Sciatic nerve (tissue), 2 donors: ENCODE data around the gene FMC1. TPM values are rescaled to one million over a fixed set of nuclear protein-coding genes. Genes with fewer than 3 reads are reported as not detected.
"Not testable (repeated sequence)": the region's sequence is repeated elsewhere in the genome, so short reads cannot be mapped to it uniquely, and the experiment has no call there.

Experiments
- ATAC-seq: fragments of 200-7000 bp; cut with Tn5 transposase; one replicate; pipeline ENCODE4 v1.9.1; 2020; ENCODE audit warnings: mild to moderate bottlenecking, moderate library complexity
- DNase-seq: peaks from one replicate; pipeline ENCODE4 v3.0.0-alpha.2; 2020; ENCODE audit warnings: low spot score
- intact Hi-C: fragments of 100-400 bp; cut with DNase I; formaldehyde crosslinking; loops from one replicate; pipeline ENCODE4 v1.14.2; 2022
- total RNA-seq: library from RNA; stranded (reverse); fragmentation: NEBNext Ultra II Directional; extraction: Animal tissue kit (Norgen Biotek cat#: 25700); gene quantifications from one replicate; pipeline ENCODE4 v1.2.1, GENCODE V29; 2021
- donor health status: DM: no; HTN: no; CAD: no.
- donor health status: DM: no; HTN: no; CAD: no.

Gene FMC1
- total RNA-seq, 1 donor from 2014 or later = 15.2 TPM

DNA sequence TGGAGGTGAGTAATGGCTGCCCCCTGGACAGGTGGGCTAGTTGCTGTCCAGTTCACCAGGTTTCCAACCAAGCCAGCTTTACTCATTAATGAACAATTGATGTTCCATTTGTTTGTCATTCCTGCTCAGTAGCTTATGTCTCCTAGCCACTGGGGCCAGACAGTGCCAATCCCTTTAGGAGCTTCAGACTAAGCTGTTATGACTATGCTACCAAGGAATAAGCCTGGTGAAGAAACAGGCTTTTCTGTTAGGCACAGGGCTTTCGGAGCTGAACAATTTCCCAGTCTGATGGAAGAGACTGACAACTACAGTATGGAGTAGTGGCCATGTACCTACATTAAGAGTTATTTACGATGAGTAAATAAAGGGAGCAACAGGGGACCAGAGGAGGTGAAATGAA lies 2.1 kb upstream of the FMC1 start:
- DNase-seq (no peak), ATAC-seq (no peak)
- intact Hi-C loops = loop anchor here (5.0 kb wide), 1 partner anchor 737 kb away; no protein-coding TSS in a partner anchor

- DNase-seq = no peak
- intact Hi-C loops = loop anchor here (5.0 kb wide), 1 partner anchor 737 kb away; no protein-coding TSS in a partner anchor
- ATAC-seq = no peak
Observed at GRCh38 chr7:139339698-139340036, 1.5 kb upstream of the FMC1 start.

GRCh38 chr7:139340037-139340807 lies 915 bp upstream of the FMC1 start:
- intact Hi-C loops = no loop called here
- DNase-seq (peak; percentile 99), ATAC-seq (peak; percentile 92)

GRCh38 chr7:139340808-139341057 lies 404 bp upstream of the FMC1 start:
- ATAC-seq = peak; percentile 29
- DNase-seq = no peak
- intact Hi-C loops = no loop called here

DNA sequence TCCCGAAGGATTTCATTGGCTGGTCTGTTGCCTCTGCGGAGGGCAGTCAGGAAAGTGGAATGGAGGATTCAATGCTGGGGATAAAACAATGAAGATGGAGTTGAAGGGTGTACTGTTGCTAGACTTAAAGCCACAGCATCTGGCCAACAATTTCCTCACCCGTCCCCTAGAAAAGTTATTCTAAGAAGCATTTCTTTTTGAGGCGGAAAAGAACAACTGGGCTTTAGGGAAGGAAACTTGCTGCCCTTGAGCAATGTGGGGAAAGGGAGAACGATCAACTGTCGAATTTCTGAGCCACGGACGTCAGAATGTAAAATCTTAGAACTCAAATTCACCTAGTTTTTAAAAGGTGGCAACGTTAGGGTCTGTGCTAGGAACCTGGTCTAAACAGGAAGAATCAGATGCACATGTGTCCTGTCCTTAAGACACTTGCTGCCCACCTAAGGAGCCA lies 664 bp downstream of the FMC1 start:
- ATAC-seq = no peak
- DNase-seq = no peak
- intact Hi-C loops = no loop called here

DNA sequence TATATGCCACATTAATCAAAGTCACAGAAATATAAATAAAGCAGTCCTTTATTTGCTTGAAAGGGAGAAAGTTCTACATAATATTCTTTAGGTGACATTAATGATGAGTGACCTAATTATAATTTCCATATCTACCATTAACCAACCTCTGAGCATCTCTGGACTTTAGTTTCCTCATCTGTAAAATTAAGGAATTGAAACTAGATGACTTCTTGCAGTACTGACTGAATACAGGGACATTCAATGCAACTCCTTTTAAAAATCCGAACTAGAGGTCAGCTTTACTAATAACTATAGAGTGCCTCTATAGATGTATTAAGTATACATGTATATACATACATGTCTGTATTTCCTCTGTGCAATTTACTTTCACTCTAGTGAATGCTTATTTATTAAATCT lies 3.9 kb downstream of the FMC1 start:
- intact Hi-C loops = loop anchor here (5.0 kb wide), 1 partner anchor 1002 kb away; no protein-coding TSS in a partner anchor
- DNase-seq = no peak
- no peak for ATAC-seq

DNA sequence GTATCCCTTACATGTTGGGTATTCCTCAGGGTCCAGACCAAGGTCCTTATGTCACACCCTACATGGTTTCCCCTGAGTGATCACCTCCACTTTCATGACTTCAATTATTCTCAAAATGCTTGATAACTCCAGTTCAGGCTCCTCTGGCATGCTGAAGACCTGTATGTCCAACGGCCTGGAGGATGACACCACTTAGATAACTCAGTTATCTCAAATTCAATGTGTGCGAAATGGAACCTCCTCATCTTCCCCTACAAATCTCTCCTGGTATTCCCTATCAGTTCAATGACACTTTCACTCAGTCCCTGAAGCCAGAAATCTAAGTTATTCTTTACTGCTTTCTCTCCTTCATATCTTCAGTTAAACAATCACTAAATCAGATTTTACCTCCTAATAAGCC lies 9.9 kb downstream of the FMC1 start:
- DNase-seq = no peak

GRCh38 chr7:139354729-139355128 lies 13.6 kb downstream of the FMC1 start:
- intact Hi-C loops = no loop called here
- DNase-seq = no peak
- ATAC-seq = no peak

More for the DNA sequence above, 9.9 kb downstream of the FMC1 start:
- intact Hi-C loops = no loop called here
- ATAC-seq = no peak

DNA sequence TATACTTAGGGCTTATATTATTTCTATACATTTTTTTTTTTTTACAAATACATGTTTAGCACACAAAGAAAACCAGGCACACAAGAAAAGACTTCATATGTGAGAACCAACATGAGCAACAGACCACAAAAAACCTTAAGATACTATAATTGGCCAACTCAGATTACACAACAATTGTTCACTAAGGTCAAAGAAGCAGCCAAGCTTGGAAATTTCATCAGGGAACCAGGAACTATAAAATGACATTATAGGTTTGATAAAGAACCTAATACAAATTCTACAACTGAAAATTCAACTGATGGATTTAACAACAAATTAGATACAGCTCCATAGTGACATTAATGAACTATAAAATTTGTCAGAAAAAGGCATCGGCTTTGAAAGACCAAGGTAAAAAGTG lies 14.2 kb downstream of the FMC1 start:
- DNase-seq (no peak), ATAC-seq (no peak)
- intact Hi-C loops = no loop called here

DNA sequence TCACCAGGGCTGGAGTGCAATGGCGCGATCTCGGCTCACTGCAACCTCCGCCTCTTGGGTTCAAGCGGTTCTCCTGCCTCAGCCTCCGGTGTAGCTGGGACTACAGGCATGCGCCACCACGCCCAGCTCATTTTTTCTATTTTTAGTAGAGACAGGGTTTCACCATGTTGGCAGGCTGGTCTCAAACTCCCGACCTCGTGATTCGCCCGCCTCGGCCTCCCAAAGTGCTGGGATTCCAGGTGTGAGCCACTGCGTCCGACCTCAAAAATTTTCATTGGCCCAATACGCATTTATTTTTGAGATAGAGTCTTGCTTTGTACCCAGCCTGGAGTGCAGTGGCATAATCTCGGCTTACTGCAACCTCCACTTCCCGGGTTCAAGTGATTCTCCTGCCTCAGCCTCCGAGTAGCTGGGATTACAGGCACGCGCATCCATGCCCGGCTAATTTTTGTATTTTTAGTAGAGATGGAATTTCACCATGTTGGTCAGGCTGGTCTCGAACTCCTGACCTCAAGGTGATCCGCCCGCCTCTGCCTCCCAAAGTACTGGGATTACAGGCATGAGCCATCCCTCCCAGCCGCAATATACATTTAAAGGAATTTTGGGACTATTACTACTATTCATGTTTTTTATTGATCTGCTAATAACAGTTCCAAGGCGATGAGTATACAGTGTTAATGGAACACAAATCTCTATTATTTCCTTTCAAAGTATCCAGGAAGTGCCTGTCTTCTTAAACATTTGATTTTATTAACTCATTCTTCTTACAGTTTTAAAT lies 16.8 kb downstream of the FMC1 start:
- ATAC-seq, DNase-seq, intact Hi-C loops: not testable (repeated sequence)

DNA sequence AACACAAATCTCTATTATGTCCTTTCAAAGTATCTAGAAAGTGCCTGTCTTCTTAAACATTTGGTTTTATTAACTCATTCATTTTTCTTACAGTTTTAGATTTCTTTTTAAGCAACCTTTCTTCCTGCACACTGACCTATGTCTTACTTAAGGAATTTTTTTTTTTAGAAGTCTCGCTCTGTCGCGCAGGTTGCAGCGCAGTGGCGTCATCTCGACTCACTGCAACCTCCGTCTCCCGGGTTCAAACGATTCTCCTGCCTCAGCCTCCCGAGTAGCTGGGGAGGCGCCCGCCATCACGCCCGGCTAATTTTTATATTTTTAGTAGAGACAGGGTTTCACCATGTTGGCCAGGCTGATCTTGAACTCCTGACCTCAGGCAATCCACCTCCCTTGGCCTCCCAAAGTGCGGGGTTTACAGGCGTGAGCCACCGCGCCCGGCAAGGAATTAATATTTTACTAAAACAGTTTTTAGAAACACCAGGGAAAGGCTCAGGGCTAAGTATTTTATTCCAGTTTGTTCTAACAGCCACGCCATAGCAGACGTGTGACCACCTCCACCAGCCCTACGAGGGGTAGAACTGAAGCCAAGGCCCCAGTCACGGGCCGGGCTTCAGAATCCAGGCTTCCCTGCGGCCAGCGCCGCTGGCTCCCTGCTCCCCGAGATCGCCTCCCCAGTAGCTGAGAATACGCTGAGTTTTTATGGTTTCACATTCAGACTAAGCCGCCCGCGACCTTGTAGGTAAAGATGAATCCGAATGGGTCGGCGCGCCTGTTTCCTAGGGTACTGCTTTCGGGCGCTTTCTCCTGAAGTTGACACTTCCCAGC lies 17.6 kb downstream of the FMC1 start:
- intact Hi-C loops = no loop called here
- DNase-seq = no peak

DNA sequence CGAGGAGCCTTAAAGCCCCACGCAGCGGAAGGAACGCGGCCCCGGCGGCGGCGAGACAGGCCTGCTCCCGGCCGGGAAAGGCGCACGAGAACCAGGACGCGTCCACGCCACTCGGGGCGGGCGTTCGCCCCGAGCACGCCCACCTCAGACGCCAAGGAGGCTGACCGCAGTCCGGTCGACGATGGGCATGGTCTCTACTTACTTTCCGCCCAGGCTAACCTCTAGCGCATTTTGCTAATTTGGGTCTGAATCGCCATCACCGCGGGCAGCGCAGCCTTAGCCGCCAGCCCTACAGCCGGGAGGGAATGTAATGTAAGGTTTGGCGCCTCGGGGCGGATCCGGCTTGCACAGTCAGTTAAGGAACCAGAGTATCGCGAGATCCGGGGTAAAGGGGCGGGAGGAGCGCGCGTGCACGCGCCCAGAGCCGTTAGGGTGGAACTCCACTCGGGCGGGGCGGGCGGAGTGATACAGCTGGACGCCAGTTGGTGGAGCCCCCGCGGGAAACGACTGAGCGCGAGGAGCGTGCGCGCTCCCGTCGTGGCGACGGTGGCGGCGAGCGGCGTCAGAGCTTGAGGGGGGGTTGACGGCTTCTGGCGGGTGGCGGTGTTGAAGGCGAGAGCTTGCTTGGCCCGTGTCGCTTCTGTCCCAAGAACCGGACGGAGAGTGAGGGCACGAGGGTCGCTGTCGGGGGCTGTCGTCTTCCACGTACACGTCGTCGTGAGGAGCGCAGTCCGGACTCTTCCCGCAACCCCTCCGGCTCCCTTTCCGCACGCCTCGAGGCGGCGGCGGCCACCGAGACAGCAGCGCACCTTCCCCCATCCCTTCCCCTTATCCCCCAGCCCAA lies 18.5 kb downstream of the FMC1 start, which contains the start of gene LUC7L2:
Gene LUC7L2, plus strand, starts transcription at position 529 of the 844 bp plus-strand sequence. CDS start 368 bp downstream, outside the sequence.
- DNase-seq (peak; percentile 100), ATAC-seq (peak; percentile 98)
- intact Hi-C loops = no loop called here

More for the DNA sequence above, 17.6 kb downstream of the FMC1 start:
- ATAC-seq = peak; percentile 7

GRCh38 chr7:139360210-139360947 lies 19.2 kb downstream of the FMC1 start:
- ATAC-seq (peak; percentile 94), DNase-seq (peak; percentile 98)
- intact Hi-C loops = no loop called here

DNA sequence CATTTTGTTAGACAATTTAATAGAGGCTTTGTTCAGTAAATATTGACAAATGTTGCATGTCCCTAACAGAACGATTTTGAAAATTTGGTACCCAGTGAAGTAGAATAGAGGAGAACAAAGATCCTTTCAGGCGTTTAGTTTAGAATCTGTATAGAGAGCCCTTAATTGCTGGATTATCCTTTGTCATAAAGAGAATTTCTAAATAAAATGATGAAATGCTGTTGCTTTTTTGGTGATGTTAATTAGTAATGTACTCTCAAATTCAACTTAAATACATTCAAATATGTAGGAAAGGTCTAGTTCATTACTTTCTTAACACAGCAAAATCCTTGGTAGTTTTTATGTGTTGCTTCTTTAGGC lies 19.8 kb downstream of the FMC1 start:
- ATAC-seq = no peak
- no peak for DNase-seq
- intact Hi-C loops = no loop called here

GRCh38 chr7:139361523-139361922 lies 20.4 kb downstream of the FMC1 start:
- no peak for DNase-seq
- no peak for ATAC-seq
- intact Hi-C loops = no loop called here

DNA sequence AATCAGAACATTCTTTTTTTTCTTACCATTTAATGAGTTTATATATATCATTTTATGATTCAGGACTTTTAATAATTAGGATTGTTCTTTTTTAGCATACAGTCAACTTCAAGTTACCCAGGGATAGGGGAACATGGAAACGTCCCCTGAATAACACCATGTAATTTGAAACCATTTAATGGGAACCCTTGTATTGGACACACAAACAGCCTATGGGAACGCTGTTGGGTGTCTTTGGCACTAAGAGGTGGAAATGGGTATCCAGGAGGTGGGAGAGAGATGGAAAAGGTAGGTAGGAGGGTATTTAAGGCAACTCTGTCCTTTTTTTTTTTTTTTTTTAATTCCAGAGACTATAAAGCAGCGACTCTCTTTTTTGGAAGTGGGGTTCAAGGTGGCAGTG lies 21.2 kb downstream of the FMC1 start:
- ATAC-seq (no peak), DNase-seq (no peak)
- intact Hi-C loops = no loop called here

DNA sequence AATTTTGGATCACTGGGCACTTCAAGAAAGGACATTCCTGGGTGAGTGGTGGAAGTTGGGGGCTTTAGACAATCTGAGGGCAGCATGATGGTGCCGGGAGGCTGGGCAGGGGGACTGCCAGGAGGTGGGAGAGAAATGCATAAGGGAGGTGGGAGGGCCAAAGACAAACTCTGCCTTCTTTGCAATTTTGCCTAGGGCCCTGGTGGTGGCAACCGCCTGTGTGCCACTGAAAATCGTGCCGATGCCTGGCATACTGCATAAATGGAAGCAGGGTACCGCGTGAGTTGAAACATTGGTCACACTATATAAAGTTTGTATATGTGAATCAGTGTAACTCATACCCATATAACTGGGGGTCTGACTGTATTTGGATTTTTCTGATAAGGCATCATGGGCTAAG lies 21.8 kb downstream of the FMC1 start:
- intact Hi-C loops = no loop called here
- no peak for DNase-seq
- ATAC-seq = no peak

GRCh38 chr7:139365336-139365735 lies 24.2 kb downstream of the FMC1 start:
- ATAC-seq (no peak), DNase-seq (no peak)
- intact Hi-C loops = no loop called here
